Prostate gland (tissue), 2 donors: Measurements from ENCODE around the gene TIMP3.

Source experiments
- CTCF ChIP-seq, 4 experiments: fragments of 200-600 bp in 2 of 4; fragments of 450-650 bp in 2 of 4; sonication (generic) in 2 of 4; IDR thresholded peaks; 1 replicate in 3 of 4; 2 replicates in 1 of 4; pipeline ENCODE4 v1.5.1; 2016 to 2019; ENCODE audit warnings: antibody characterized with exemption in 4 of 4, mild to moderate bottlenecking in 2 of 4, moderate library complexity in 2 of 4
- POLR2A ChIP-seq: fragments of 450-650 bp; IDR thresholded peaks from one replicate; pipeline ENCODE4 v1.6.1; 2016; ENCODE audit warnings: antibody characterized with exemption, mild to moderate bottlenecking

DNA sequence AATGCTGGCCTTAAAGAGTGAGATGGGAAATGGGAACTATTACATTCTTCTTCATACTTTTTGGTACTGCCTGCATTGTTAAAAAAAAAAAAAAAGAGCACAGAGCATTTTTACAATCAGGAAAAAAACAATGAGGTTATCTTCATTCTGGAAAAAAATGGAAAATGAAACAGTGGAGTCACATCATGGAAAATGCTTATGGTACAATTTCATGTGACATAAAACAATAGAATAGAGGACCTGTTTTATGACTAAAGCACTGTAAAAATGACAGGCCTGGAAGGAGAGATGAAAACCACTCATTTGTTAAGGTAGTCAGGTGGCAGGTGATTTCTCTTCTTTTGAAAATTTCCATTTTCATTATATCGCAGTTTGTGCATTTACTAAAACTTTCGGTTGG is 75.0 kb downstream of the TIMP3 start:
- TF ChIP-seq POLR2A = no peak
- TF ChIP-seq CTCF (IDR thresholded peaks at IDR 0.05) = no peak
